ENCODE data around the gene CDH12. TPM values are rescaled to one million over a fixed set of nuclear protein-coding genes. Genes with fewer than 3 reads are reported as not detected.

Gene CDH12
- total and polyA plus RNA-seq, 10 of the 15 experiments (the other 5 are each of a cell fraction or from before 2014, with no cell fraction given), result 0.03 to 0.16 TPM; not detected in 8

DNA sequence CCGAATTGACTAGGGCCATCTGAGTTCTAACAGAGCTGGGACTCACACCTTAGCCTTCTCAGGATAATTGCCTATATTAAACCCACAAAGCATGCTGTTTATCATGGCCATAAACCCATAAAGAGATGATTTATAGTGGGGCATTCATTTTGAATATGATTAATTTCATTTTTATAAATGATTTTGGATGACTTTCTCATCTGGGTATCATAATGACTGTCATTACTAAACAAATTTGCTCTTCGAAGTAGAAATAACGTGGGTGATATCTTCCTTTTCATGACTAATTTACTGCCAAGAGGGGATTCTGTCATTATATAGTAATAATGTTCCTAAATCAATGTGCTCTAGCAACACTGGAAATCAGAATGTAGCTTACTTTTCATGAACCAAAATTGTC, 498.2 kb downstream of the CDH12 start:
- Histone ChIP-seq H3K9ac (ENCODE audit: control insufficient read depth, insufficient read depth, low read length) (no peak overlapping the region), H3K4me3 (no peak overlapping the region), H3K36me3 (ENCODE audit: control insufficient read depth in 2 of 2, insufficient read depth in 2 of 2, low read length in 1 of 2) (no peaks in the 10 kb centered on the region), H2AFZ (ENCODE audit: control insufficient read depth, low read depth, low read length) (no peak overlapping the region), H3K4me2 (ENCODE audit: control insufficient read depth, insufficient read depth) (no peak overlapping the region), H3K79me2 (ENCODE audit: control insufficient read depth, insufficient read depth, low read length) (no peaks in the 10 kb centered on the region), H3K27me3 (replicated peaks in 1 of 2; ENCODE audit: control insufficient read depth in 2 of 2, insufficient read depth in 2 of 2, low read length in 1 of 2) (no peaks in the 10 kb centered on the region), H3K4me1 (ENCODE audit: control insufficient read depth, insufficient read depth, low read length) (no peaks in the 10 kb centered on the region), H4K20me1 (ENCODE audit: control insufficient read depth, insufficient read depth) (no peaks in the 10 kb centered on the region), H3K27ac (ENCODE audit: control insufficient read depth, insufficient read depth) (no peak overlapping the region), H3K9me3 (replicated peaks; ENCODE audit: control insufficient read depth, insufficient read depth, low read length) (no peaks in the 10 kb centered on the region)
- ATAC-seq (no peak), FAIRE-seq (no peak), DNase-seq (ENCODE audit: low read depth, low spot score) (no peak)
- BruUV-seq (replicated peaks), result no TSS peak
- no peak for TF ChIP-seq MTA3 (IDR thresholded peaks at IDR 0.05; ENCODE audit: borderline replicate concordance, low read length)
- TF ChIP-seq SIX5 (IDR thresholded peaks at IDR 0.05; ENCODE audit: low read depth, low read length, severe bottlenecking), result no peak
- TF ChIP-seq MEF2A (IDR thresholded peaks at IDR 0.05; ENCODE audit: insufficient read depth, low read depth, low read length), result no peak
- no peak for TF ChIP-seq STAT1 (conservative IDR thresholded peaks at IDR 0.05)
- TF ChIP-seq ATF7 (IDR thresholded peaks at IDR 0.05; ENCODE audit: low read depth), result 0 out of 2 replicates have a peak, but pooled peaks have one; percentile 18
- no peak for TF ChIP-seq MXI1 (IDR thresholded peaks at IDR 0.05; ENCODE audit: low read depth, low read length)
- TF ChIP-seq ASH2L (IDR thresholded peaks at IDR 0.05; ENCODE audit: borderline replicate concordance, low read depth), result no peak
- TF ChIP-seq, protein P1, sequence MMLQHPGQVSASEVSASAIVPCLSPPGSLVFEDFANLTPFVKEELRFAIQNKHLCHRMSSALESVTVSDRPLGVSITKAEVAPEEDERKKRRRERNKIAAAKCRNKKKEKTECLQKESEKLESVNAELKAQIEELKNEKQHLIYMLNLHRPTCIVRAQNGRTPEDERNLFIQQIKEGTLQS (IDR thresholded peaks at IDR 0.05; ENCODE audit: borderline replicate concordance, extremely low read depth, low read depth, low read length), result no peak
- intact Hi-C loops (cut with micrococcal nuclease; ENCODE audit: unreplicated experiment) (no loop called here), in situ Hi-C loops (cut with MboI) (no loop called here)
- CTCF ChIA-PET, result no interaction called here
- POLR2A ChIA-PET, result no interaction called here
- WGBS (ENCODE audit: insufficient coverage, insufficient replicate concordance, low lambda C conversion rate, missing lambda C conversion rate), result 9% methylated on average over 3 of the region's 3 CpGs
- RAD21 ChIA-PET (ENCODE audit: unreplicated experiment), result no interaction called here
- SMC1A ChIA-PET (ENCODE audit: uncharacterized antibody, unreplicated experiment), result interaction anchor here (1.3 kb wide), 1 partner anchor 10 kb away, joined by 3 read pairs; no protein-coding TSS in a partner anchor

DNA sequence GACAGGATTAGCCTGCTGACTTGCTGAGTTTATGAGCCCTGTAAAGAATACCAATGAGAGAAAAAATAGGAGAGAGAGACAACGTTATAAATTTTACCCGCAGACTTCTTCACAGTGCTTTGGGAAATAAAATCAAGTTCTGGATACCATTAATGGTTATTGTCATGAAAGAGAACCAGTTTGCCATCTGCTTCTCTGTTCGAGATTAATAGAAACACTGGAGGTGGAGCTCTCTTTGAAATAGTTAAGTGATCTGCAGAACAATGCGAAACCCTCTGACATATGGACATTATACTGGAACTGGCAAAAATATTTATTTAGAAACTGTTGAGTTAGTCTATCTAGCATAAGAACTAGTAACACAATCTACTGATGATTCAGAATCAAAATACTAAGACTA, 500.7 kb downstream of the CDH12 start:
- H3K4me2 ChIP-seq (ENCODE audit: control insufficient read depth, insufficient read depth), result no peak overlapping the region
- no peaks in the 10 kb centered on the region for H3K27me3 ChIP-seq (replicated peaks in 1 of 2; ENCODE audit: control insufficient read depth in 2 of 2, insufficient read depth in 2 of 2, low read length in 1 of 2)
- no peaks in the 10 kb centered on the region for H3K4me1 ChIP-seq (ENCODE audit: control insufficient read depth, insufficient read depth, low read length)
- ChIA-PET SMC1A (ENCODE audit: uncharacterized antibody, unreplicated experiment) (no interaction called here), CTCF (no interaction called here), POLR2A (interaction anchor here (0.7 kb wide), 1 partner anchor 407 kb away, joined by 4 read pairs; no protein-coding TSS in a partner anchor), RAD21 (ENCODE audit: unreplicated experiment) (no interaction called here)
- intact Hi-C loops (cut with micrococcal nuclease; ENCODE audit: unreplicated experiment) (no loop called here), in situ Hi-C loops (cut with MboI) (no loop called here)
- no peaks in the 10 kb centered on the region for H3K36me3 ChIP-seq (ENCODE audit: control insufficient read depth in 2 of 2, insufficient read depth in 2 of 2, low read length in 1 of 2)
- no peaks in the 10 kb centered on the region for H3K9me3 ChIP-seq (replicated peaks; ENCODE audit: control insufficient read depth, insufficient read depth, low read length)
- WGBS (ENCODE audit: insufficient coverage, insufficient replicate concordance, low lambda C conversion rate, missing lambda C conversion rate), result 30% methylated on average over 4 of the region's 4 CpGs
- no peak for DNase-seq (ENCODE audit: low read depth, low spot score)
- H3K4me3 ChIP-seq, result no peak overlapping the region
- H3K79me2 ChIP-seq (ENCODE audit: control insufficient read depth, insufficient read depth, low read length), result no peaks in the 10 kb centered on the region
- H3K9ac ChIP-seq (ENCODE audit: control insufficient read depth, insufficient read depth, low read length), result no peak overlapping the region
- no peak overlapping the region for H3K27ac ChIP-seq (ENCODE audit: control insufficient read depth, insufficient read depth)
- no peak for ATAC-seq
- no peak overlapping the region for H2AFZ ChIP-seq (ENCODE audit: control insufficient read depth, low read depth, low read length)
- no TSS peak for BruUV-seq (replicated peaks)
- FAIRE-seq, result no peak
- H4K20me1 ChIP-seq (ENCODE audit: control insufficient read depth, insufficient read depth), result no peaks in the 10 kb centered on the region
- TF ChIP-seq JUNB (IDR thresholded peaks at IDR 0.05), result no peak
- TF ChIP-seq, protein P2, sequence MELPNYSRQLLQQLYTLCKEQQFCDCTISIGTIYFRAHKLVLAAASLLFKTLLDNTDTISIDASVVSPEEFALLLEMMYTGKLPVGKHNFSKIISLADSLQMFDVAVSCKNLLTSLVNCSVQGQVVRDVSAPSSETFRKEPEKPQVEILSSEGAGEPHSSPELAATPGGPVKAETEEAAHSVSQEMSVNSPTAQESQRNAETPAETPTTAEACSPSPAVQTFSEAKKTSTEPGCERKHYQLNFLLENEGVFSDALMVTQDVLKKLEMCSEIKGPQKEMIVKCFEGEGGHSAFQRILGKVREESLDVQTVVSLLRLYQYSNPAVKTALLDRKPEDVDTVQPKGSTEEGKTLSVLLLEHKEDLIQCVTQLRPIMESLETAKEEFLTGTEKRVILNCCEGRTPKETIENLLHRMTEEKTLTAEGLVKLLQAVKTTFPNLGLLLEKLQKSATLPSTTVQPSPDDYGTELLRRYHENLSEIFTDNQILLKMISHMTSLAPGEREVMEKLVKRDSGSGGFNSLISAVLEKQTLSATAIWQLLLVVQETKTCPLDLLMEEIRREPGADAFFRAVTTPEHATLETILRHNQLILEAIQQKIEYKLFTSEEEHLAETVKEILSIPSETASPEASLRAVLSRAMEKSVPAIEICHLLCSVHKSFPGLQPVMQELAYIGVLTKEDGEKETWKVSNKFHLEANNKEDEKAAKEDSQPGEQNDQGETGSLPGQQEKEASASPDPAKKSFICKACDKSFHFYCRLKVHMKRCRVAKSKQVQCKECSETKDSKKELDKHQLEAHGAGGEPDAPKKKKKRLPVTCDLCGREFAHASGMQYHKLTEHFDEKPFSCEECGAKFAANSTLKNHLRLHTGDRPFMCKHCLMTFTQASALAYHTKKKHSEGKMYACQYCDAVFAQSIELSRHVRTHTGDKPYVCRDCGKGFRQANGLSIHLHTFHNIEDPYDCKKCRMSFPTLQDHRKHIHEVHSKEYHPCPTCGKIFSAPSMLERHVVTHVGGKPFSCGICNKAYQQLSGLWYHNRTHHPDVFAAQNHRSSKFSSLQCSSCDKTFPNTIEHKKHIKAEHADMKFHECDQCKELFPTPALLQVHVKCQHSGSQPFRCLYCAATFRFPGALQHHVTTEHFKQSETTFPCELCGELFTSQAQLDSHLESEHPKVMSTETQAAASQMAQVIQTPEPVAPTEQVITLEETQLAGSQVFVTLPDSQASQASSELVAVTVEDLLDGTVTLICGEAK (IDR thresholded peaks at IDR 0.05; ENCODE audit: borderline replicate concordance), result no peak

All from GM12878 (cell line).